HG03159 (cell line): Measurements from ENCODE around the gene KCNH3.
"Not testable (repeated sequence)": the region's sequence is repeated elsewhere in the genome, so short reads cannot be mapped to it uniquely, and the experiment has no call there.

ENCODE experiments used
- ATAC-seq: cut with Tn5 transposase; IDR thresholded peaks from one replicate; pipeline ENCODE4 v1.9.1; 2021; ENCODE audit warnings: mild to moderate bottlenecking, moderate library complexity; ENCODE audit not compliant: unreplicated experiment

KCNH3 gene

GRCh38 chr12:49527361-49528130, 11.3 kb upstream of the KCNH3 start:
- no peak for ATAC-seq

GRCh38 chr12:49529414-49529813, 9.4 kb upstream of the KCNH3 start:
- ATAC-seq, result no peak

DNA sequence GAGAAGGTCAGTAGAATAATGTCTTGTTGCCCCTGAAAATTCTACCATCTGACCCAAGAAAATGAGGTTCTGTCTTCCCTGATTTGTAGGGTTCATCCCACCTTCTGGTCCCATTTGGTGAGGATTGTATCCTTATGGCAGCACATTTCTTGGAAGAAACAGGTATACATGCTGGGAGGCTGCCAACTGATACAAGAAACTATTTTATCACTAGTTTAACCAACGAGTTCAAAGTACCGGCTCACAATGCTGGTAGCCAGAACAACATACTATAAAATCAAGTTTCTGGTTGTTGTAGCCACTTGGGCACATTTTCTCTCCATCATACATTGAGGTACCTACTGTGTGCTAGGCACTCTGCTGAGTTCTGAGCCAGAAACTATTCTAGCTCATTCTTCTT, 7.1 kb upstream of the KCNH3 start:
- no peak for ATAC-seq

GRCh38 chr12:49533331-49533730, 5.5 kb upstream of the KCNH3 start:
- no peak for ATAC-seq

DNA sequence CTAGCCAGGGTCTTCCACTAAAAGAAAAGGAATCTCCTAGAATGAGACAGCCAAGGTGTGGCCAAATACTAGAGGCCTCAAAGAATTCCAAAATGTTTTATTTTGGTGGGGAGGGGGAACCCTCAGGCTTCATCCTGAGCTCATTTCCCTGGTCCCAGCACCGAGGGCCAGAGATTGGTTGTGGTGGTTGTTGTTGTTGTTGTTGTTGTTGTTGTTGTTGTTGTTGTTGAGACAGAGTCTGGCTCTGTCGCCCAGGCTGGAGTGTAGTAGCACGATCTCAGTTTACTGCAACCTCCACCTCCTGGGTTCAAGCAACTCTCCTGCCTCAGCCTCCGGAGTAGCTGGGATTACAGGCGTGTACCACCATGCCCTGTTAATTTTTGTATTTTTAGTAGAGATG, 4.7 kb upstream of the KCNH3 start:
- not testable (repeated sequence) for ATAC-seq

GRCh38 chr12:49534731-49535278, 4.0 kb upstream of the KCNH3 start:
- ATAC-seq, result no peak

- ATAC-seq, result no peak
Observed at GRCh38 chr12:49535921-49536525, 2.8 kb upstream of the KCNH3 start.

DNA sequence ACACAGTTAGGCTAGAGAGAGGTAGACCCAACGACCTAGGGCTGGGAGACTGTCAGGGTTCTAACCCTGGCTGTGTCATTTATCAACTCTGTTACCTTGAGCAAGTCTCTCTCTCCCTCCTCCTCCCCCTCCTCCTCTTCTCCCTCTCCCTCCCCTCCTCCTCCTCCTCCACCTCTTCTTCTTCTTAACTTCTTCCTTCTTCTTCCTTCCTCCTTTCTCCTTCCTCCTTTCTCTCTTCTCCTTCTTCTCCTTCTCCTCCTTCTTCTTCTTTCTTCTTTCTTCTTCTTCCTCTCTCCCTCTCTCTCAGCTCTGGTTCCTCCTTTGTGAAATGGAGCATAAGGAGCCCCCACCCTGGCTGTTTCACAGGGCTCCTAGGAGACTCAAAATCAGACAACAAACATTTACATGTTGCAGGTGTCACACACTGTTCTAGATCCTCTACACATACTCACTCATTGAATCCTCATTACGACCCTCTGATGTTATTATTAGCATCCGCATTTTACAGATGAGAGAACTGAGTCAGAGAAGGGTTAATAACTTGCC, 2.2 kb upstream of the KCNH3 start:
- no peak for ATAC-seq

GRCh38 chr12:49537231-49537751, 1.5 kb upstream of the KCNH3 start:
- no peak for ATAC-seq

GRCh38 chr12:49537752-49538509, 899 bp upstream of the KCNH3 start:
- ATAC-seq, result no peak

DNA sequence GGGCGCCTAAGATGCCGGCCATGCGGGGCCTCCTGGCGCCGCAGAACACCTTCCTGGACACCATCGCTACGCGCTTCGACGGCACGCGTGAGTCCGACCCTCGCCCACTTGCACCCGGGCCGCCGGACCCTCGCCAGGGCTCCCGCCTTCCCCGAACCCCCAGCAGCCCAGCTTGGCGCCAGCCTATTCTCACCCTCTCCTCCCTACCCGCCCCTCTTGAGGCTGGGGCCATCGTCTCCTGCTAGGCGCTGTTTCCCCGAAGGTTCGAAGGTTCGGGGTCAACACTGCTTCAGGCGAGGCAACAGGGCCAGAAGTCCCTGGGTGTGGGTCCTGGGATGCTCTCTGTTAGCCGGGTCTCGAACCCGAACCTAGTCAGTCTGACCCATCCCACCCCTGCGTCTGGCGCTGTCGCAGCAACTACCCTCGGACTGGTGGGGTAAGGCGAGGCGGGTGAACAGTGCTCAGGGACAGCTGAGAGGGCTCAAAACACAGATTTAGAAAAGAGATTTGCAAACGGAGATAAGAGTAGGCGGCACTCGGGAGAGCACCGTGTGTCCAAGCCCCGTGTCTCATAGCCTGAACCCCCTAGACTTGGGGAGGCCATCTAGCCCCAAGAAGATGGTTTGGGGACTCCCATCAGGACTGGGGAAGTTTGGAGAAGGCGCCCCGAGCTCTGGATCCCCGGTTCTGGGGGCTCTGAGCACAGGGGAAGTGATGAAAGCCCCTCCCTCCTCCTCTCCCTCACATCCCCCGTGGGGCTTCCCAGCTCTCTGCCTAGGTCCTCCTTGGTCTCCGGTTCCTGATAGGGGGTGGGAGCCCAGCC, 787 bp downstream of the KCNH3 start:
- ATAC-seq, result no peak

DNA sequence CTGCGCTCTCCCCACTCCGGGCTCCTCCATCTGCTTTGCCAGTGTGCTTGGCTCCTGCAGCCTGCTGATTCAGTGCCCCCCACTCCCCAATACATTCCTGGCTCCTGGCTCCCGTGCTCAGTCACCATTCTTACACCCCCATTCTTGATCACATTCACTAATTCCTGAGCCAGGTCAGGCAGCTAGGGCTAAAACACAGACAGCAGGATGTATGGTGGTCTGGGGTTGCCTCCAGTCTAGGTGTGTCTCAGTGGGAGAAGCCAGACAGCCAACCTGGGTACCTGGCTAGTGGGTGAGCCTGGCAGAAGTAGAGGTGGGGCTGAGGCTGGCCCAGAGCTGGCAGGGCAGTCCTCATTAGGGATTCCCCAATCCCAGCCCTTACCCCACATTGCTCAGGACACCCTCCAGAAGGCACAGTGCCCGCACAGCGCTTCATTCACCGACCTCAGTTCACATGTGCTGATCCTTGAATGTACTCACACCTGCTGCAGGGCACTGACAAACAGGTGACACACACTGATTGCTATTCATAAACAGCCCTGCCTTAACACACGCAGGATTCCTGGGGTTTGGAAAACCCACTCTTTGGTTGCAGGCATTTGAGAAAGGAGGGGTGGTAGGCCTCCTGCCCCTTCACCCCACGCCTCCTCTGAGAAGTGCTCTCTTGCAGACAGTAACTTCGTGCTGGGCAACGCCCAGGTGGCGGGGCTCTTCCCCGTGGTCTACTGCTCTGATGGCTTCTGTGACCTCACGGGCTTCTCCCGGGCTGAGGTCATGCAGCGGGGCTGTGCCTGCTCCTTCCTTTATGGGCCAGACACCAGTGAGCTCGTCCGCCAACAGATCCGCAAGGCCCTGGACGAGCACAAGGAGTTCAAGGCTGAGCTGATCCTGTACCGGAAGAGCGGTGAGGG, 1.7 kb downstream of the KCNH3 start:
- no peak for ATAC-seq

- no peak for ATAC-seq
Observed at GRCh38 chr12:49541140-49541861, 2.5 kb downstream of the KCNH3 start.

GRCh38 chr12:49541911-49542505, 3.2 kb downstream of the KCNH3 start:
- no peak for ATAC-seq

- ATAC-seq, result no peak
Observed at GRCh38 chr12:49542592-49543160, 3.8 kb downstream of the KCNH3 start.

GRCh38 chr12:49543221-49543913, 4.5 kb downstream of the KCNH3 start:
- no peak for ATAC-seq
